Heart right ventricle (tissue), 16 donors: ENCODE data around the gene CNOT6. TPM values are rescaled to one million over a fixed set of nuclear protein-coding genes. Genes with fewer than 3 reads are reported as not detected.

ENCODE experiments used
- ATAC-seq, 8 donors: fragments of 200-7000 bp; cut with Tn5 transposase; one replicate each; pipeline ENCODE4 v1.9.1; 2020; ENCODE audit warnings: mild to moderate bottlenecking in 8 of 8, moderate library complexity in 8 of 8, moderate number of reproducible peaks in 1 of 8
- DNase-seq, 2 donors: peaks; one replicate each; pipeline ENCODE4 v3.0.0-alpha.2; 2020
- H3K27ac ChIP-seq, 10 donors: fragments of 200-600 bp; sonication (generic) in 2 of 10; one replicate each; pipeline versions ENCODE4 v1.5.0 to v1.8.0; 2020 to 2022; ENCODE audit warnings: mild to moderate bottlenecking in 3 of 10
- H3K27me3 ChIP-seq, 7 donors: fragments of 200-600 bp; one replicate each; pipeline ENCODE4 v1.8.0; 2021 to 2022; ENCODE audit warnings: mild to moderate bottlenecking in 2 of 7
- H3K36me3 ChIP-seq, 9 donors: fragments of 200-600 bp; sonication (generic) in 1 of 9; one replicate each; pipeline versions ENCODE4 v1.5.0 to v1.8.0; 2020 to 2022; ENCODE audit warnings: mild to moderate bottlenecking in 2 of 9
- H3K4me1 ChIP-seq, 9 donors: fragments of 200-600 bp; sonication (generic) in 1 of 9; one replicate each; pipeline versions ENCODE4 v1.5.0 to v1.8.0; 2020 to 2022; ENCODE audit warnings: mild to moderate bottlenecking in 4 of 9
- H3K4me3 ChIP-seq, 10 donors: fragments of 200-600 bp; sonication (generic) in 2 of 10; one replicate each; pipeline versions ENCODE4 v1.5.0 to v1.8.0; 2020 to 2022; ENCODE audit warnings: mild to moderate bottlenecking in 7 of 10, moderate library complexity in 2 of 10
- H3K9me3 ChIP-seq, 11 donors: fragments of 200-600 bp in 10 of 11; sonication (generic) in 2 of 11; one replicate each; pipeline versions ENCODE4 v1.5.0 to v1.8.0; 2013 to 2022; ENCODE audit warnings: mild to moderate bottlenecking in 2 of 11, control low read depth in 1 of 11, moderate library complexity in 1 of 11
- CTCF ChIP-seq, 9 donors: fragments of 200-600 bp; sonication (generic) in 2 of 9; IDR thresholded peaks; one replicate each; pipeline versions ENCODE4 v1.5.0 to v1.8.0; 2021 to 2022; ENCODE audit warnings: antibody characterized with exemption in 9 of 9, mild to moderate bottlenecking in 5 of 9, moderate library complexity in 1 of 9
- WGBS, 2 donors: extraction: QIAGEN DNeasy Blood & Tissue Kit; methylation state at CpG; one replicate each; pipeline ENCODE4 v1.1.7; 2013; ENCODE audit warnings: inconsistent platforms in 1 of 2; 5-methylcytosine and 5-hydroxymethylcytosine counted together
- intact Hi-C, 10 donors: fragments of 100-400 bp; cut with DNase I; formaldehyde crosslinking; loops; one replicate each; pipeline versions ENCODE4 v1.11.1 to v1.14.2; 2022
- polyA plus RNA-seq, 2 donors: library from polyadenylated mRNA; stranded (reverse); fragments of 200-250 nt; gene quantifications; one replicate each; pipeline ENCODE4 v1.2.3, GENCODE V29; 2013
- total RNA-seq, 10 donors: library from RNA; stranded (reverse); fragmentation: NEBNext Ultra II Directional in 3 of 10; extraction: Animal tissue kit (Norgen Biotek cat#: 25700) in 3 of 10; gene quantifications; one replicate each; pipeline versions ENCODE4 v1.2.1 to v1.2.4, GENCODE V29; 2021 to 2023
- donor health status: Arrhythmogenic right ventricular cardiomyopathy.
- donor health status: ischemic (EF 13 %, LVEDD 7.1; RV severe dilation, severe dysfunction).
- donor health status: healthy with polysubstance abuse.
- donor health status: DM: no; HTN: yes; CAD: no.
- donor health status: DM: no; HTN: no; CAD: no.
- donor health status: ischemic (EF 25% LVEDD 6.9; RV normal size, moderate dysfunction).
- donor health status: ischemic (EF 25% LVEDD 5.7; RV mildly dilated, moderate dysfunction).
- donor health status: healthy.
- donor health status: DM: yes; HTN: yes; CAD: no.
- donor health status: Ischemic cardiomyopathy.
- donor health status: ischemic (EF 35%, LVEDD 5.7; RV mildly dilated, moderate dysfunction).
- donor health status: nonischemic (EF 11% LVEDD 7.7; RV severe dilation, severe dysfunction).
- donor health status: DM: yes; HTN: yes; CAD: no.
- donor health status: PGD.
- donor health status: ischemic (EF 29% LVEDD 5.4; RV normal size, mild dysfunction).
- donor health status: nonischemic (EF 23%, LVEDD 6.1; RV moderate dilation, normal function).

The CNOT6 gene
- total and polyA plus RNA-seq, 12 donors: 3.8 to 20.5 (median 13.1) TPM

GRCh38 chr5:180533845-180534244 is 39.7 kb downstream of the CNOT6 start:
- Histone ChIP-seq H3K36me3 (peaks cover 0 to 51% (median 6%) of the 10 kb centered on the region in 9 donors), H3K27me3 (no peaks in the 10 kb centered on the region), H3K4me3 (no peak overlapping the region), H3K27ac (no peak overlapping the region), H3K4me1 (no peaks in the 10 kb centered on the region), H3K9me3 (no peaks in the 10 kb centered on the region)
- no peak for TF ChIP-seq CTCF (IDR thresholded peaks at IDR 0.05)
- ATAC-seq (no peak), DNase-seq (no peak)
- intact Hi-C loops: no loop called here
- WGBS, 2 donors: 81 to 87% methylated on average over 1 of the region's 1 CpG

GRCh38 chr5:180535573-180535972 is 41.4 kb downstream of the CNOT6 start:
- DNase-seq (no peak), ATAC-seq (no peak)
- WGBS, 2 donors: 80 to 83% methylated on average over 4 of the region's 4 CpGs
- no peak for TF ChIP-seq CTCF (IDR thresholded peaks at IDR 0.05)
- H3K27ac ChIP-seq: no peak overlapping the region
- no peaks in the 10 kb centered on the region for H3K4me1 ChIP-seq
- no peaks in the 10 kb centered on the region for H3K27me3 ChIP-seq
- no peaks in the 10 kb centered on the region for H3K9me3 ChIP-seq
- intact Hi-C loops: no loop called here
- H3K4me3 ChIP-seq: no peak overlapping the region
- H3K36me3 ChIP-seq: peaks cover 0 to 36% (median 6%) of the 10 kb centered on the region in 9 donors

- intact Hi-C loops: no loop called here
- WGBS, 2 donors: 97 to 98% methylated on average over 6 of the region's 6 CpGs
- H3K4me3 ChIP-seq: no peak overlapping the region
- peaks cover 0 to 43% (median 3%) of the 10 kb centered on the region in 9 donors for H3K36me3 ChIP-seq
- no peak overlapping the region for H3K27ac ChIP-seq
- no peak for TF ChIP-seq CTCF (IDR thresholded peaks at IDR 0.05)
- DNase-seq (no peak), ATAC-seq (no peak)
- H3K9me3 ChIP-seq: no peaks in the 10 kb centered on the region
- H3K4me1 ChIP-seq: no peaks in the 10 kb centered on the region
- no peaks in the 10 kb centered on the region for H3K27me3 ChIP-seq
Measured at GRCh38 chr5:180540050-180540694, 46.0 kb downstream of the CNOT6 start.

- DNase-seq (no peak), ATAC-seq (no peak)
- Histone ChIP-seq H3K27ac (no peak overlapping the region), H3K36me3 (peaks cover 0 to 45% (median 3%) of the 10 kb centered on the region in 9 donors), H3K27me3 (no peaks in the 10 kb centered on the region), H3K4me3 (no peak overlapping the region), H3K4me1 (no peaks in the 10 kb centered on the region), H3K9me3 (no peaks in the 10 kb centered on the region)
- intact Hi-C loops: no loop called here
- WGBS, 2 donors: 86 to 89% methylated on average over 9 of the region's 9 CpGs
- no peak for TF ChIP-seq CTCF (IDR thresholded peaks at IDR 0.05)
Measured at GRCh38 chr5:180541710-180542109, 47.5 kb downstream of the CNOT6 start.
